HL-60/S4 treated with phorbol 12-myristate 13-acetate at 8.2 ng/mL for 4 days and 3 days (cell line): ENCODE data around the gene ST3GAL4.

Experiments
- in situ Hi-C: fragments of 300-500 bp; cut with MboI; formaldehyde crosslinking; loops from 2 replicates; pipeline ENCODE4 v1.15.0; 2022; ENCODE audit warnings: low sequenced_read_pairs

The ST3GAL4 gene

DNA sequence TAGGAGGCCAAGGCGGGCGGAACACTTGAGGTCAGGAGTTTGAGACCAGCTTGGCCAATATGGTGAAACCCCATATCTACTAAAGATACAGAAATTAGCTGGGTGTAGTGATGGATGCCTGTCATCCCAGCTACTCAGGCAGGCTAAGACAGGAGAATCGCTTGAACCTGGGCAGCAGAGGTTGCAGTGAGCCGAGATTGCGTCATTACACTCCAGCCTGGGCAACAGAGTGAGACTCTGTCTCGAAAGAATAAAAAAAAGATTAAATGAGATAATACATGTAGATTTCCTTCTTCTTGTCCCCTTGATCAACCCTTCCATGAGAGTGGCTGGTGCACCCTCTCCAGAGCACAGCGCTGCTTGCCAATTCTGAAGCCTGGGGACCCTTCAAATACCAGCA is 106.9 kb downstream of the ST3GAL4 start:
- in situ Hi-C loops, result no loop called here
